ENCODE results near the gene DNAJC1. TPM values are rescaled to one million over a fixed set of nuclear protein-coding genes. Genes with fewer than 3 reads are reported as not detected.

The DNAJC1 gene
- total RNA-seq, 1 experiment from 2014 or later = 19.1 TPM

DNA sequence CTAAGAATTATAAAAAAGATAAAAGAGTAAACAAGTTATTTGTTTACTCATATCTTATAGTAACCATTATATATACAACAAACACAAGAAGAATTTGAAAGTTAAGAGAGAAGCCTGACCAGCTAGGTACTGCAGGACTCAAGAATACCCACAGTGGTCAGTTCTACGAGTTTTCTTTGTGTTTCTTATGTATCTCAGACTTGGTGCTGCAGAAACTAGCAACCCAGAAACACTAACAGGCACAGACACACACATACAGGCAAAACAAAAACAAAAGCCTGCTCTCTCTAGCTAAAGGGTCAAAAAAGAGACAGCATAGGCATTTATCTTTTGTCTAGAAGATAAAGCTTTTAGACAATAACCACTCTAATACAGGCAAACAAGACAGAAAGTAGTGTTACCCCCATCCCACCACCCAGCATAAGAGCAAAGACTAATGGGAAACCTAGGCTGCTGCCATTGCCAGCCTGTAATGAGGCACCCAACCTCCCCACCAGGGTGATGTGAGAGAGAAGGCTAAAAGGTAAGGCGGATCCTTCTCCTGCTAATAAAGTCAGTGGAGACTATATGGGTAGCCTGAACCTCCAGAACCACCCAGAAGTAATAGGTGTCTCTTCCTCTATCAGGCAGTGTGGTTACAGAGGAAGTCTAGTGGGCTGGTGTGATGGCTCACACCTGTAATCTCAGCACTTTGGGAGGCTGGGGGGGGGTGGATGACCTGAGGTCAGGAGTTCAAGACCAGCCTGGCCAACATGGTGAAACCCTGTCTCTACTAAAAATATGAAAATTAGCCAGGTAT, 113.9 kb downstream of the DNAJC1 start:
- Histone ChIP-seq H3K27me3 (ENCODE audit: insufficient read depth, low read depth) (no peaks in the 10 kb centered on the region), H3K4me1 (replicated peaks; ENCODE audit: insufficient read depth) (no peaks in the 10 kb centered on the region), H3K79me2 (ENCODE audit: low read depth) (no peaks in the 10 kb centered on the region), H3K9me3 (ENCODE audit: insufficient read depth, low read depth) (no peaks in the 10 kb centered on the region), H4K20me1 (ENCODE audit: insufficient read depth) (no peaks in the 10 kb centered on the region), H3K27ac (no peak overlapping the region), H3F3A (ENCODE audit: insufficient read depth, low read depth) (no peaks in the 10 kb centered on the region), H3K36me3 (ENCODE audit: low read depth) (no peaks in the 10 kb centered on the region), H2AFZ (no peak overlapping the region), H3K9me2 (ENCODE audit: insufficient read depth) (no peaks in the 10 kb centered on the region), H3K4me3 (no peak overlapping the region), H3K4me2 (no peak overlapping the region)
- ChIA-PET CTCF (no interaction called here), POLR2A (ENCODE audit: unreplicated experiment) (no interaction called here)
- DNase-seq = no peak
- no TSS peak for BruUV-seq (replicated peaks)
- intact Hi-C loops (cut with micrococcal nuclease; ENCODE audit: unreplicated experiment) = no loop called here
- TF ChIP-seq EZH2 (IDR thresholded peaks at IDR 0.05; ENCODE audit: low read depth) (no peak), CTCF (conservative IDR thresholded peaks at IDR 0.05) (no peak)

GRCh38 chr10:21888959-21889358, 114.6 kb downstream of the DNAJC1 start:
- Histone ChIP-seq H3K4me1 (replicated peaks; ENCODE audit: insufficient read depth) (no peaks in the 10 kb centered on the region), H3K9me2 (ENCODE audit: insufficient read depth) (no peaks in the 10 kb centered on the region), H3K79me2 (ENCODE audit: low read depth) (no peaks in the 10 kb centered on the region), H3F3A (ENCODE audit: insufficient read depth, low read depth) (no peaks in the 10 kb centered on the region), H3K27ac (no peak overlapping the region), H4K20me1 (ENCODE audit: insufficient read depth) (no peaks in the 10 kb centered on the region), H2AFZ (no peak overlapping the region), H3K9me3 (ENCODE audit: insufficient read depth, low read depth) (no peaks in the 10 kb centered on the region), H3K4me3 (no peak overlapping the region), H3K36me3 (ENCODE audit: low read depth) (no peaks in the 10 kb centered on the region), H3K27me3 (ENCODE audit: insufficient read depth, low read depth) (no peaks in the 10 kb centered on the region), H3K4me2 (no peak overlapping the region)
- ChIA-PET POLR2A (ENCODE audit: unreplicated experiment) (no interaction called here), CTCF (no interaction called here)
- no TSS peak for BruUV-seq (replicated peaks)
- intact Hi-C loops (cut with micrococcal nuclease; ENCODE audit: unreplicated experiment) = no loop called here
- TF ChIP-seq CTCF (conservative IDR thresholded peaks at IDR 0.05) (no peak), EZH2 (IDR thresholded peaks at IDR 0.05; ENCODE audit: low read depth) (no peak)
- no peak for DNase-seq

GRCh38 chr10:21885940-21886339, 117.6 kb downstream of the DNAJC1 start:
- CTCF ChIA-PET = no interaction called here
- DNase-seq = no peak
- H3K4me3 ChIP-seq = no peak overlapping the region
- H3K9me3 ChIP-seq (ENCODE audit: insufficient read depth, low read depth) = no peaks in the 10 kb centered on the region
- H3K4me1 ChIP-seq (replicated peaks; ENCODE audit: insufficient read depth) = no peaks in the 10 kb centered on the region
- no peaks in the 10 kb centered on the region for H3F3A ChIP-seq (ENCODE audit: insufficient read depth, low read depth)
- H3K79me2 ChIP-seq (ENCODE audit: low read depth) = no peaks in the 10 kb centered on the region
- H3K36me3 ChIP-seq (ENCODE audit: low read depth) = no peaks in the 10 kb centered on the region
- no peak overlapping the region for H3K4me2 ChIP-seq
- H3K27me3 ChIP-seq (ENCODE audit: insufficient read depth, low read depth) = no peaks in the 10 kb centered on the region
- H3K27ac ChIP-seq = no peak overlapping the region
- no TSS peak for BruUV-seq (replicated peaks)
- intact Hi-C loops (cut with micrococcal nuclease; ENCODE audit: unreplicated experiment) = no loop called here
- POLR2A ChIA-PET (ENCODE audit: unreplicated experiment) = no interaction called here
- H2AFZ ChIP-seq = no peak overlapping the region
- no peaks in the 10 kb centered on the region for H4K20me1 ChIP-seq (ENCODE audit: insufficient read depth)
- no peaks in the 10 kb centered on the region for H3K9me2 ChIP-seq (ENCODE audit: insufficient read depth)
- TF ChIP-seq EZH2 (IDR thresholded peaks at IDR 0.05; ENCODE audit: low read depth) (no peak), CTCF (conservative IDR thresholded peaks at IDR 0.05) (no peak)
